Measurements from ENCODE around the gene SMS.

The SMS gene

GRCh38 chrX:21982311-21982710 lies 41.8 kb downstream of the SMS start:
- DNase-seq, result no peak

DNA sequence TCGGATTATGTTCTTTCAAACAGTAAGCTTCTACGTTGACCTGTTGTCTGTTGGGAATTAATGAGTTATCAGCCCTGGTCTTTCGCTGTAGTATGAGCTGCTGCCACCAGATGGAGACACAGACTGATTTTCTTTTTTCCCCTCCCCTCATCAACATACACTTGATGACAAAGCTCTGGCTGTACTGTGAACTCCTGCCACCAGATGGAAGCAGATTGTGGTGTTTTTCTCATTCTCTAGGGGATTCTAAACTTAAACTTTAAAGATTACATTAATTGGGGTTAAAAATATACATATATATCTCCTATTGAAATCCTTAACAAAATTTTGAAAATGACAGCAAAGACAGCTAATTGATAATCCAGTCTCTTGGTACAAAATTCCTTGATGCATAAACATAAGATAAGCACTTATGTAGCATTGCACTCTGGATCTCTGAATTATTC lies 44.8 kb downstream of the SMS start:
- peak; percentile 69 to 70 for DNase-seq

DNA sequence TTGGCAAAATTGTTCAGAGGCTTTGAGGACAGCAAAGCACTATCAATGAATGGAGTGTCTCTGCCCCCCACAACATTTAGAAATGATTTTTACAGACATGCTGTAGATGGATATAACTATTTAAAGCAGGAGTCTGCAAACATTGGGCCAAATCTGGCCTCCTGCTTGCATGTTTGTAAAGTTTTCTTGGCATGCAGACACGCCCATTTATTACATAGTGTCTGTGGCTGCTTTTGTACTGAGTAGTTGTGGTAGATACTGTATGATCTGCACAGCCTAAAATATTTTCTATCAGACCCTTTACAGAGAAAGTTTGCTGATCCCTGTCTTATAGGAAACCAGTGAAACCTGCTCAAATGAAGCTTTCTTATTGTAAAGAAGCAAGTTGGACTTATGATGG lies 46.1 kb downstream of the SMS start:
- DNase-seq, result no peak

GRCh38 chrX:21989384-21989783 lies 48.9 kb downstream of the SMS start:
- peak; percentile 44 to 61 for DNase-seq

DNA sequence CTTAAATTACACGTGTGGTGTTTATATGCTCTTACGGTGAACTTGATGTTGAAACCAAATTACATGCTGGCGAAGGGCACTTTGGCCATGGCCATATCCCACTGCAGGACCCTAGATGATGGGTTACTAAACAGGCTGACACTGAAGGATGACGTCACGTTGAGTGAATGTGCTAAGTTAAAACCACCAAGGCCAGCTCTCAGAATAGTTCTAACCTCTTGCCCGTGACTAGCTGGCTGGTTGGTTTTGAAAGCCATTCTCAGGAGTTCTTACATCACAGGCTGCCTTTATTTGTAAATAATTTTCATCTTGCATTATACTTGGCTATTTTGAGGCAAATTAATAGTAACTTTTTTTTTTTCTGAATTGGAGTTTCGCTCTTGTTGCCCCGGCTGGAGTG lies 50.3 kb downstream of the SMS start:
- DNase-seq, result peak; percentile 43 to 53

GRCh38 chrX:21991504-21991903 lies 51.0 kb downstream of the SMS start:
- no peak for DNase-seq

GRCh38 chrX:21993265-21993664 lies 52.8 kb downstream of the SMS start:
- DNase-seq, result peak; percentile 72 to 83

GRCh38 chrX:21996872-21997455 lies 56.5 kb downstream of the SMS start:
- peak; percentile 67 to 79 for DNase-seq

DNA sequence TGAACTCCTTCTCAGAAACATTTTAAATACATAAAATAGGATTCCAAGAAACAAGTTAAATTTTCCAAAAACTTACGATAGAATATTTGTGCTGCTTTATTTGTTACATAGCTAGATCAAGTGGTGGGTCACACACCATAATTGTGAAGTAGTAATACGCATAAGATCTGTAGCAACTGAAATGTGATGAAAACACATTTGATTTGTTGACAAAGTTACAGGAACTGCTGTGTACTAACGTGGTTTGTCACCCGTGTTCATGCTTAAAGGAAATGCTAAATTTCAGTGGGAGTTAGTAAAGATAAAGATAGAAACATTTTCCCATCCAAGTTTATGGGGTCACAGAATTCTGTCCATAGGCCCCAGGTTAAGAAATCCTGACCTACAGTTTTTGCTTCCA lies 57.5 kb downstream of the SMS start:
- DNase-seq, result no peak

- no peak for DNase-seq
These were observed 64.4 kb downstream of the SMS start for GRCh38 chrX:22004866-22005265.

- DNase-seq, result no peak
These were observed 71.5 kb downstream of the SMS start for GRCh38 chrX:22012051-22012450.

GRCh38 chrX:22012931-22013330 lies 72.4 kb downstream of the SMS start:
- DNase-seq, result no peak

GRCh38 chrX:22015139-22015750 lies 74.7 kb downstream of the SMS start:
- no peak for DNase-seq

DNA sequence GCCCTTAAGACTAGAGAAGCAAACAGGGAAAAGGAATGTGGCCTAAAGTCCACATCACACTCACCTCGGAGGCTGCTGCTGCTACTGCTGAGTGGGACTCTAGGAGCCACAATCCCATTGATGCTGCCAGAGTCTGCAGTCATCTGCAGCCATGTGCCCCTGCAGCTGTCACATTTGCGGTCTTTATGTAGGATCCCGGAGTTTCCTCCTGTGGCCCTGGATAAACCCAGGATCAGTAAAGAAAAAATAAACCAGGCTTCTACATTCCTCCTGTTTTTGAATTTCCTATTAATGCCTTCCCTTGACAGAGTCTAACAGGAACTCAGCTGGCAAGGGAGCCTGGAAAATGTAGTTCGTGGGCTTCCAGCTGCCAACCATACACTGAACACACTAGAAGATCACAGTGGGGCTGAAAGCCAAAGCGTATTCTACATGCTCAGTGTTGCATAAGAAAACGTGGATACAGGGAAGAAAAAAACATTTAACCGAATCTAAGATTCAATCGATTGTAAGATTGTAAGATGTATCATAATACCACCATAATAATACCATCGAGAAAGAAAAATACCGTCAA lies 81.3 kb downstream of the SMS start:
- DNase-seq, result no peak

DNA sequence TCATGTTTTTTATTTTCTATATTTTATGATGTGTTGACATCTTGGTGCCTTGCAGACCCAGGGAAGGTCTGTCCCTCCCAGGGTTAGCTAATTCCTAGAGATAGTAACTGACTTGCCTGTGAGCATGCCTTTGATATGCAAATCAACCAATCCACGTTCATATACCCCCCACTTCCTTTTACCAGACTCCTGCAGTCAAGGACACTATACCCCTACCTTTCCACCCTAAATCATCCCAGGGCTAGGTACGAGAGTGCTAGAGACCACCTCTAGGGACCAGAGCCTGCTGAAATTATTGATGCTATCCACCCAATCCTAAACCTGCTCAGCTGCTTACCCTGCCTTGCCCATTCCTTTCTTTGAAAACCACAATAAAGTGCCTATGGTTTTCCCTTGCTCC lies 84.1 kb downstream of the SMS start:
- DNase-seq, result no peak

DNA sequence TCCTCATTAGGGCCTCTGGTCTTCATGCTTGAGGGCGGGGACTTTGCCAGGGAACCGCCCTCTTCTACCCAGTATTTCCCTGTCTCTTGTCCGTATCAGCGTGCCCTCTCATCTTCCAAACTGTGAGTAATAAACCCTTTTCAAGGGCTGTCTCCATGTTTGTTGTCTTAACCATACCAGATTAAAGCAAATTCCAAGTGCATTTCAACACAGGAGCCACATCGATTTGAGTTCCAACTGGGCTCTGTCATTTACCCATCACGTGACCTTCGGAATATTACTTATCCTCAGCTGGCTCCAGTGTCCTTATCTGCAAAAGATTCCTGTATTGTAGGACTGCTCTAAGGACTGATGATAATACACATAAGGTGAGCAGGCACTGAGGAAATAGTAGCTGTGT lies 85.2 kb downstream of the SMS start:
- no peak for DNase-seq

DNA sequence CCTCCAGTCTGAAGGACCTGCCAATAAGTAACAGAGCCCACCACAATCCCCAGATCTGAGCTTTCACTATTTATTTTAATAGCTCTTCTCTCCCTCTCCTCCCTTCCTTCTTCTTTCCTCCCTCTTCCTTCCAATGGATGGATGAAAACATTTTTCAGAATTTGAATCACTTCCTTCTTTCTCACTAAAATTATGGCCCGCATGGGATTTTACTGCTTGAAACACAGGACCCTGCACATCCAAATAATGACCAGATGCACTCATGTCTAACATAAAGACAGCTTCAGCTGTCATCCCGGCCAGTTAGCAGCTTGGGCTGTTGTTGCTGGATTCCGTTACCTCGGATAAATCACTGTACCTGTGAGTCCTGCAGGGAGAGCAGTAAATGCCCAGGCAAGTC lies 86.2 kb downstream of the SMS start:
- DNase-seq, result no peak

DNA sequence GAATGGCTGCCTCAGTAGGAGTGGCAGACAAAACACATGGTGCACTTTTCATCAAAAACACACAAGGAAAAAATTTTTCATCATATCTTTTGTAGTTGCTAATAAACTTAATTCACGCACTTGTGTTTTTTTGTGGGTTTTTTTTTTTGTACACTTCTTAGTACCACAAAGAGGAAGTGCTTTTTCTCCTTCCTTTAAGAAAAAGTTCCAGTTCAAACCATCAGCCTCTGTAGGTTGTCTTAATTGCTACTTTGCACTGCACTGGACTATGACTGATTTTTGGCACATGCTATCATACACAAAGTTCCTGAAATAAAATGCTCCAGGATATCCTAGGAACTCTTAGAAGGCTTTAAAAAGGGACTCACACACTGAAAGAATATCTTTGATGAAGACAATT lies 91.6 kb downstream of the SMS start, which contains the start of gene PHEX:
TSS of gene PHEX (plus strand) at position 242 of the 400 bp plus-strand sequence. CDS start 681 bp downstream, outside the sequence.
- no peak for DNase-seq

DNA sequence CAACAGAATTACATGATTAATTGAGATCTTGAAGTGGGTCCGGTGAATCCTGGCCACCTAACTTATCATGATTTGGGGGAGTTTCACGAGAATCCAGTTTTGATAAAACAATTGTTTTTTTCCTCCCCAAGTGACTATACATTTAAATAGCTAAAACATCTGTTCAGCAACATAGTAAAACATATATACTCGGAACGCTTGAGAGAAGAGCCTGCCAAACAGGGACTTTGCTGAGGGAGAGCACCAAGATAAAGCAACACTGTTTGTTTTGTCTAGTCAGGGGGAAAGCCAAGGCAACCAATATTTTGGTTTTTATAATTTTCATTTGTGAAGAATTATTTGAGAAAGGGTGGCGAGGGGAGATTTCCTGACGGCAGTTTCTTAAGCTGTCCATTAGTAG lies 92.0 kb downstream of the SMS start:
- DNase-seq, result no peak

DNA sequence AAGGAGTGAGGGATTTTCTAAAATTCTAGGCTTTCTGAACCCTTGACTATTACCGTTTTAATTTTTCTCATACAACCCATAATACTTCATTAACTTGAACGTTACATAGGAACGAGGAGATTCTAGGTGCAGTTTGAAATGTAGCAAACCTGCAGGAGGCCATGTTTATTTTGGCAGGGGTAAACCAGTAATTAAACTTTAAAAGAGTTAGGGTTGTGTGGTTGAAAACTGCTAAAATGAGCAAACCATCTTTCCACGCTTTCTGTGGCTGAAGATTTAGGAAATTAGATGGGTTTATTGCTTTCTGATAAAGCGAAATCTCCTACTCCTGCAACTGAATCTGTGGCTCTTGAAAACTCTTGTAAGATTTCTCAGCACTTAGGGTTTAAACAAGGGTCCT lies 93.3 kb downstream of the SMS start:
- DNase-seq, result no peak

DNA sequence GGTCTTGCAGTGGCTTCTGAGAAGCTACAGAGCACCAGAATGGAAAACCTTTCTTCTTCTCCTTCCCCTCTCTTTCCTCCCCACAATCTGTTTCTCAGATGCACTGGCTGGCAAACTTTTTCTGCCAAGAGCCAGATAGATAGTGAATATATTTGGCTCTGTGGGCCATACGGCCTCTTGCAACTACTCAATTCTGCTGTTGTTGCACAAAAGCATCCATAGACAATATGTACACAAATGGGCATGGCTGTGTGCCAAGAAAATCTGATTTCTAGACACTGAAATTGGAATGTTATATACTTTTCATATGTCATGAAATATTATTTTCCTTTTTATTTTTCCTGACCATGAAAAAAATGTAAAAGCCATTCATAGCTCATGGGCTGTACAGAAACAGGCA lies 94.7 kb downstream of the SMS start:
- DNase-seq, result no peak

DNA sequence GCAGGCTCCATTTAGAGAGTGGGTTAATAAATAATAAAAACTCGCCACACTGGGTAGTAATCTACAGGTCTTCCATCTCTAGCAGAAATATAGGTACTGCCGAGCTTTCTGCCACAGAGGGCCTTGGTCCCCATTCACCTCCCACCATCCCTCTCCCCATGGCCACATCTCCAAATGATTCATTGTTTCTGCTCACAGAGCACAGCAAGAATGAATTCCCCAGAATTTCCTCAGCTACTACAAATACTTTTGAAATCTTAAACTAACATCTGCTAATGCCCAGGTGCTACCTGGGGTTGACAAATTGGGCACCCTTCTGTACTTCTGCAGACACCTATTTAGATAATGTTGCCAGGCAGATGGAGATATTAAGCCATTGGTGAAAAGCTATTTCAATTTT lies 96.7 kb downstream of the SMS start:
- no peak for DNase-seq

- DNase-seq, result no peak
These were observed 97.5 kb downstream of the SMS start for GRCh38 chrX:22037911-22038537.

DNA sequence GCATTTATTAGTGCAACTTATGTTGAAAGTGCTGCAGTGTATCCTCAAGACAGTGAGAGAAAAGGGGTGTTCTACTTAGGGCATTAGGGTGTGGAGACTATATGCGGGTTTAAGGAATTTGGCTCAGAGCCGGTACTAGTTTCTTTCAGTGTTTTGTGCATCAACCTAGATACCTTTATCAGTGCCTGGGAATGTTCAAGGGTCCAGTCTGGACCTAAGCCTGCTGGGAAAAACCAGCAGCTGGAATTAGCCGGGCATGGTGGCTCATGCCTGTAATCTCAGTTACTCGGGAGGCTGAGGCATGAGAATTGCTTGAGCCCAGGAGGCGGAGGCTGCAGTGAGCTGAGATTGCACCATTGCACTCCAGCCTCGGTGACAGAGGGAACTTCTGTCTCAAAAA lies 99.0 kb downstream of the SMS start:
- no peak for DNase-seq

Measured in inflammatory macrophage (primary cell).